RWPE2 (cell line): ENCODE data around the gene TADA1.
"Not testable (repeated sequence)": the region's sequence is repeated elsewhere in the genome, so short reads cannot be mapped to it uniquely, and the experiment has no call there.

ENCODE experiments used
- ATAC-seq: fragments of 200-7000 bp; cut with Tn5 transposase; 3 replicates; pipeline ENCODE4 v1.9.1; 2021; ENCODE audit warnings: low read depth
- DNase-seq: peaks from one replicate; pipeline ENCODE4 v3.0.0-alpha.2; 2020; ENCODE audit warnings: low spot score
- H3K27ac ChIP-seq: fragments of 450-650 bp; 2 replicates; pipeline ENCODE4 v1.5.1; 2017; ENCODE audit warnings: mild to moderate bottlenecking; ENCODE audit not compliant: poor library complexity, severe bottlenecking
- H3K27me3 ChIP-seq: fragments of 250-450 bp; sonication (Bioruptor Pico); 2 replicates; pipeline ENCODE4 v1.5.1; 2021; ENCODE audit warnings: mild to moderate bottlenecking, moderate library complexity; ENCODE audit not compliant: insufficient read depth, poor library complexity, severe bottlenecking
- H3K36me3 ChIP-seq: fragments of 250-450 bp; sonication (Bioruptor Pico); 2 replicates; pipeline ENCODE4 v1.5.1; 2020; ENCODE audit warnings: low read depth, mild to moderate bottlenecking, moderate library complexity
- H3K4me1 ChIP-seq: fragments of 250-450 bp; sonication (Bioruptor Pico); 2 replicates; pipeline ENCODE4 v1.5.1; 2021; ENCODE audit warnings: mild to moderate bottlenecking, moderate library complexity; ENCODE audit not compliant: insufficient read depth, poor library complexity, severe bottlenecking
- H3K4me3 ChIP-seq: fragments of 250-450 bp; sonication (Bioruptor Pico); 2 replicates; pipeline ENCODE4 v1.5.1; 2021; ENCODE audit warnings: mild to moderate bottlenecking, moderate library complexity; ENCODE audit not compliant: severe bottlenecking
- H3K9me3 ChIP-seq: fragments of 250-450 bp; sonication (Bioruptor Pico); 2 replicates; pipeline ENCODE4 v1.5.1; 2021; ENCODE audit warnings: mild to moderate bottlenecking, moderate library complexity; ENCODE audit not compliant: severe bottlenecking
- CTCF ChIP-seq: fragments of 450-650 bp; IDR thresholded peaks from one replicate; pipeline ENCODE4 v1.5.1; 2017; ENCODE audit warnings: mild to moderate bottlenecking, moderate library complexity; ENCODE audit not compliant: poor library complexity, severe bottlenecking

Gene TADA1

GRCh38 chr1:166884040-166884642 lies 8.1 kb upstream of the TADA1 start:
- peak; percentile 34 for TF ChIP-seq CTCF
- DNase-seq: no peak

GRCh38 chr1:166882893-166883292 lies 6.8 kb upstream of the TADA1 start:
- Histone ChIP-seq H3K9me3 (no peaks in the 10 kb centered on the region), H3K27ac (no peak overlapping the region), H3K4me3 (no peak overlapping the region), H3K36me3 (no peaks in the 10 kb centered on the region), H3K4me1 (no peaks in the 10 kb centered on the region), H3K27me3 (peaks cover 12% of the 10 kb centered on the region)
- DNase-seq (no peak), ATAC-seq (no peak)
- TF ChIP-seq CTCF: no peak

More at GRCh38 chr1:166884040-166884642, 8.1 kb upstream of the TADA1 start:
- H3K4me3 ChIP-seq: no peak overlapping the region
- H3K9me3 ChIP-seq: no peaks in the 10 kb centered on the region
- H3K4me1 ChIP-seq: no peaks in the 10 kb centered on the region
- H3K27ac ChIP-seq: no peak overlapping the region
- no peaks in the 10 kb centered on the region for H3K36me3 ChIP-seq
- H3K27me3 ChIP-seq: peaks cover 12% of the 10 kb centered on the region
- ATAC-seq: peak; percentile 52

GRCh38 chr1:166878173-166878917 lies 2.3 kb upstream of the TADA1 start:
- not testable (repeated sequence) for H3K36me3 ChIP-seq, H3K4me3 ChIP-seq, ATAC-seq, H3K27me3 ChIP-seq, DNase-seq, H3K27ac ChIP-seq, H3K9me3 ChIP-seq
- peaks cover 14% of the 10 kb centered on the region for H3K4me1 ChIP-seq

- Histone ChIP-seq H3K36me3 (no peaks in the 10 kb centered on the region), H3K9me3 (no peaks in the 10 kb centered on the region), H3K4me3 (peak overlapping the region; percentile 91), H3K27ac (no peak overlapping the region), H3K4me1 (peaks cover 14% of the 10 kb centered on the region), H3K27me3 (no peaks in the 10 kb centered on the region)
- ATAC-seq (no peak; the same call in 2 of the 3 replicates), DNase-seq (no peak)
- TF ChIP-seq CTCF: no peak
These were observed 425 bp upstream of the TADA1 start for GRCh38 chr1:166876540-166876838.

GRCh38 chr1:166875302-166875733 lies 746 bp downstream of the TADA1 start:
- no peak for TF ChIP-seq CTCF
- ATAC-seq: no peak
- peak overlapping the region; percentile 58 for H3K27ac ChIP-seq
- peaks cover 14% of the 10 kb centered on the region for H3K4me1 ChIP-seq
- H3K36me3 ChIP-seq: no peaks in the 10 kb centered on the region
- no peaks in the 10 kb centered on the region for H3K9me3 ChIP-seq
- H3K4me3 ChIP-seq: peak overlapping the region; percentile 91
- no peaks in the 10 kb centered on the region for H3K27me3 ChIP-seq
- no peak for DNase-seq
